HG03135 (cell line): ENCODE results near the gene LNX1.
A peak's percentile ranks its signal among the peaks of the same experiment; 100 is the strongest.

Experiments used
- ATAC-seq: cut with Tn5 transposase; IDR thresholded peaks from one replicate; pipeline ENCODE4 v1.9.1; 2021; ENCODE audit warnings: mild to moderate bottlenecking, moderate library complexity; ENCODE audit not compliant: unreplicated experiment

The LNX1 gene

DNA sequence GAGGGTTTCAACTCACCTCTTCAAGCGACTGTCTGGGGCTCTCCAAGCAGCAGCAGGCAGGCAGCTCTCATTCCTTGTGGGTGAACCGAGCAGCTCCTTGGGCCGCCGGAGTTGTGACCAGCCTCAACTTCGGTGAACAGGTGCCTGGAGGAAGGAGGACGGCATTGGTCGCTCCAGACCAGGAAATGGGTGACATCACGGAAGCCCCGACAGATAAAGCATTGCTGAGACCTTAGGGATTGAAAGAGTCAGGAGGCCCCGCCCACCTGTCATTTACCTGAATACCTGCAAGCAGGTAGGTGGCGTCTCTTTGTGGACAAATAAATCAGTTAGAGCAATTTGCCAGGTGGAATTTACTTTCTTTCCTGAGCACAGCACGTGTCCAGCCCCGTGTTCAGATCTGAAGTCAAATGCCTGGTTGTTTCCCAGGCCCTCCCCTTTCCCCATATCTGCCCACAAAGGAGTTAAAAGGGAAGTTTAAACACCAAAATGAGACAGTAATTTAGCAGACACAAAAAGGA lies at the start of gene LNX1:
Gene LNX1, minus strand, starts transcription at position 115 of the 521 bp plus-strand sequence. CDS start 17,484 bp downstream, outside the sequence.
- no peak for ATAC-seq

DNA sequence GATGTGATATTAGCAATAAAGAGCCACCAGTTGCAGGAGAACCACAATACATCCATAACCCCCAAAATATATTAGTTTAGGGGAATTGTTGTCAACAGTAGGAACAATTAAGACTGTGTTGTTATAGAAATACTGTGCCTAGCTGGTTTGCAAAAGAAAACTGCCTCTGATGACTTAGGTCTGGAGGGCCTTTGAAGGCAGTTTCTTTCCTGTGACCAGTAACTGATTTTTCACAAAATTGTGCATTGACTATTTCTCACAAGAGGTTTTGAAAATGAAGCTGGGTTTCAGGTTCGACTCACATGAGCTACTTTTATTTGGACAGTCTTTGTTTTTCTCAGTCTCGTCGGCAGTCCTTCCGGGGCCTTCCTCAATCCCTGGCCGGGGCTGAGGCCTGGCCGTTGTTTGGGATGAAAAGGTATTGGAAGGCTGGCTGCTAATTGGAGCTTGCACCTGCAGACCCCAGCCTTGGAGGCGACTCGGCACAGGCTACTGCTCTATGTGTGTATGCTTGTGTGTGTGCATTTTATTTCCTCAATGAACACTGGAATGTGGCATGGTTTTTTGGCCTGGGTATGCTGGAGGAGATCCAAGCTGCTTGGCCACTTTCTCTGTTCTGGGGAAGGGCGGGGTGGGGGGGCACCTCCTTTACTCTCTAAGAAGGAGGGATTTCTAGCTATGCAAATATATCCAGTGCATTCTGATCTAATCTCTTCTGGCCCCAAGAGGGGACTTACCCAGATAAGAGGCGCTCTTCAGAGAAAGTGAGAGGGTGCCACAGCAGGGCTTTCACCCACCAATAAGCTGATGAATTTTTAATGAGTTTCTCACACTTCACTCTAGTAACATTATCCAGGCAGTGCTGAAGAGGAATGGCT lies 49.5 kb upstream of the LNX1 start:
- peak; percentile 58 for ATAC-seq

DNA sequence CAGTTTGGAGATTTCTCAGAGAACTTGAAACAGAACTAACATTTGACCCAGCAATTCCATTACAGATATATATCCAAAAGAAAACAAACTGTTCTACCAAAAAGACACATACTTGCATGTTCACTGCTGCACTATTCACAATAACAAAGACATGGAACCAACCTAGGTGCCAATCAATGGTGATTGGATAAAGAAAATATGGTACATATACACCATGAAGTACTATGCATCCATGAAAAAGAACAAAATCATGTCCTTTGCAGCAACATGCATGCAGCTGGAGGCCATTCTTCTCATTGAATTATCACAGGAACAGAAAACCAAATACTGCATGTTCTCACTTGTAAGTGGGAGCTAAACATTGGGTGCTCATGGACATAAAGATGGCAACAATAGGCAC lies 47.6 kb upstream of the LNX1 start:
- no peak for ATAC-seq

- no peak for ATAC-seq
These were observed 46.1 kb upstream of the LNX1 start for GRCh38 chr4:53637348-53637747.

- ATAC-seq: no peak
These were observed 44.6 kb upstream of the LNX1 start for GRCh38 chr4:53635697-53636483.

DNA sequence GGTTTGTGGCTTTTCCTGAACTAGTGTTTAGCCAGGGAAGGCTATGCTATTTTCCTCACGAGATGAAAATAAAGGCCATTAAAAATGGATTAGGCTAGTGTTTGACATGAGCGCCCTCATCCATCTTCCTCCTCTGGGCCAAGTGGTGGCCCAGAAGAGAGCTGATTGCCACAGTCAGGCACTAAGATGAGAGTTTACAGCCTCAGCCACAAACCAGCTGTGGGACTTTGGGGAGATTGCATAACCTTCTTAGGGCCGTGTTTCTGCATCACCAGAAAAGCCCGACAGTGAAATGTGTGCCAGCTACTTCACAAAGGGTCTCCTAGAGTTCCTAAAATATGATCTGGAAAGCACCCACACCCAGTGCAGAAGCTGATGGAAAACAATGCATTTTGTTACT lies 42.3 kb upstream of the LNX1 start:
- ATAC-seq: no peak

DNA sequence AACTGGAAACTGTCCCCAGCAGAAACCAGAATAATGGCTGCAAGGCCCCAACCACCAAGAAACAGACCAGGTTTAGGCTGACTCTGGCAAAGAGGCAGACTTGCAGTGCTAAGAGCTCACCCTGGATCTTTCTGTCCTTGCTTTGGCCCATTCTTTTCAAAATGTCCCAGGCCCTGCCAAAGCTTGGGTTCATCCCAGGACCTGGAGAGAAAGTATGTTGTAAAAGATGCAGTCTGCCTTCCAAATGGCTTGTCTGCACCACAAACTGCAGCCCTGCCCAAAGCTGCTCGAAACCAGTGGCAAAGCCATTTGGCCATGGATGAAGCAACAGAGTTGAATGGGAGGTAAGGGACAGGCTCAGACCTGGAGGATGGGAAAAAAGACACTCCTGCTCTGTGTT lies 38.0 kb upstream of the LNX1 start:
- ATAC-seq: no peak

DNA sequence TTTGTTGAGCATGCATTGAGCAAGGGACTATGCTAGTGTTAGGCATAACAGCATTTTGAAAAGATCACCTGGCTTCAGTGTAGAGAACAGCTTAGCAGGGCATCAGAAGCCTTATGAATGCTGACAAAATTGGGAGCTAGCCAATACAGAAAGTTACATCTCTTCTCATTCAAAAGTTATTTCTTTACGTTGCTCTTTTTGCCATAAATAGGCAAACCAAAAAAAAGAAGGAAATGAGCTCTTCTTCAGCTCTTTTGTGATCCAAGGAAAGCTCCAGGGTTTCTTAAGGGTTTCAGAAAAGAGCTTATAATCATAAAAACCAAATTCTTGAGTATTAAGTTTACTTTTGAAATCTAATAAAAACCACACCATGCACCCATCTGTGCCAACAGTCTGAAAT lies 35.2 kb upstream of the LNX1 start:
- ATAC-seq: no peak

GRCh38 chr4:53625888-53626287 lies 34.6 kb upstream of the LNX1 start:
- no peak for ATAC-seq

- no peak for ATAC-seq
These were observed 31.5 kb upstream of the LNX1 start for GRCh38 chr4:53622739-53623151.

DNA sequence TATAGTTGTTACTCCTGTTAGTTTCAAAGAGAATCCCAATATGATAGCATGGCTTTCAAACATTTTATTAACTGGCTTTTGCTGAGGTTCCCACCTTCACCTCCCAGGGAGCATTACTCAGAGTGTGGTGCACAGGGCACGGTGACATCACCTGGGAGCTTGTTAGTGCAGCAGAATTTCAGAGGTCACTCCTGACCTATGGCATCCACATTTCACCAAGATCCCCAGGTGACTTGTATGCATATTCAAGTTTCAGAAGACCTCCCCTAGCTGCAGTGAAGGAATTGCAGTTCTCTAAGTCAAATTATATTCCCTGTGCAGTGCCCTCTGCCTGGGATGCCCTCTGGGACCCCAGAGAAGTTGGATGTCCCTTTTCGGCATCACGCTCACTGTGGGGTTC lies 29.7 kb upstream of the LNX1 start:
- ATAC-seq: no peak

DNA sequence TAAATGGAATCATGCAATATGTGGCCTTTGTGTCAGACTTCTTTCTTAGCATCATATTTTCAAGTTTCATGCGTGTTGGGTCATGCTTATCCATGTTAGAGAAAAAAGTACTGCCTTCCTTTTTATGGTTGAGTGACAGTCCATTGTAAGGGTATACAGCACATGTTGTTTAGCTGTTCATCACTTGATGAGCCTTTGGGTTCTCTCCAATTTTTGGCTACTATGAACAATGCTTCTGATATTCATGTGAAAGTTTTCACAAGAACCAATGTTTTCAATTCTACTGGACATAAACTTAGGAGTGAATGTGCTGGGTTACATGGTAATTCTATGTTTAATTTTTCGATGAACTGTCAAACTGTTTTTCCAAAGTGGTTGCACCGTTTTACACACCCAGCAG lies 28.1 kb upstream of the LNX1 start:
- no peak for ATAC-seq

DNA sequence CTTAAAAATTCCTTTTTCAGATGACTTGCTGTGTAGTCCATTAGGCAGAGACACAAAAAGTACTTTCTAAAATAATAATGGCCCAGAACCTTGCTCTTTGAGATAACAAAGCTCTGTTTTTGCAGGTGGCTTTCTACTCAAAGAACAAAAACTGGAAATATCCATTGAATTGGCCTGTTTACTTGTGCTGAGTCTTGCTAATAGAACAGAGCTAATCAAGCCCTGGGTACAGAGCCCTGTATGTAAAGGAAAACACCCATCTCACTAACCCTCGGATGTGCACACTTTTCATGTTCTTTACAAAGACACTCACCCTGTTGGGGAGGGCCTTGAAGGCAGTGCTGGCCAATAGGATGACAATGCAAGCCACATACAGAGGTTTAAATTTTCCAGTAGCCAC lies 27.0 kb upstream of the LNX1 start:
- no peak for ATAC-seq

DNA sequence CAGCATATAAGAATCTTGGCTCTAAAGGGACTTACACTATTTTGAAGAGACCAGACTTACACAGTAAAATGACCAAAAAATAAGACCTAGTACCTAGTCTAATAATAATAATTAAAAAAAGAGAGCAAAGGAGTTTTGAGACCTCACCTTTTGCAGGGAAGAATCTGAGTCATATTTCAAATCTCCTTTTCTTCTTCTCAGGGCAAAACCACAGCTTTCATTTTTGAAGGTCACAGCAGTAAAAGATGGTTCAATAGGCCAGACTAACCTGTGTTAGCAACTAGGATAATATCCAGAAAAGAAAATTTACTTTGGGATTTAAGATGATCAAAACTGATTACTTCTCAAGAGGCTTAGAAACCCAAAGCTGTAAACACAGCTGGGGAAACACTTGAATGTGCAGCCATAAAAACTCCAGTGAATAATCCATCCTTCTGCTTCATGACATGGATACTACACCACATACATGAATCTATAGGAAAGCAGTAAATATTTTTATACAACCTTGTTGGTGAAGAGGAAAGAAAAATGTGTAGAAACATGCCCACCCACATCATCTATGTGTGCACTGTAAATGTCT lies 25.9 kb upstream of the LNX1 start:
- no peak for ATAC-seq

DNA sequence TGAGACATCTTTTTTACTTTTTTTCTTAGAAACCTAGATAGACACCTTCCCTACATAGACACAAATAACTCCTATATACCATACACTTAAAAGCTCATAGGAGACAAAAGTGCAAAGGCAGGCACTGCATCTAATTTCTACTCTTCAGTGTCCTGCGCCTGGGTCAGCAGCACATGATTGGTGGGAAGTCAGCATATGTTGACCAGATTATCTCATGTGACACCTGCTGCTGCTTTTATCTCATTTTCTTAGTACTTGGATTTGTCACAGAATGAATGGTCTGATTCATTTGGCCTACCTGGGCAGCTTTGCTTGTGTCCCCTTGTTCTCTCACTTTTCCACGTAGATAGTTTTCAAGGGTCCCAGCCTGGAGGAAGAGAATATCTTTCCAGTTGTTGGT lies 24.9 kb upstream of the LNX1 start:
- no peak for ATAC-seq

DNA sequence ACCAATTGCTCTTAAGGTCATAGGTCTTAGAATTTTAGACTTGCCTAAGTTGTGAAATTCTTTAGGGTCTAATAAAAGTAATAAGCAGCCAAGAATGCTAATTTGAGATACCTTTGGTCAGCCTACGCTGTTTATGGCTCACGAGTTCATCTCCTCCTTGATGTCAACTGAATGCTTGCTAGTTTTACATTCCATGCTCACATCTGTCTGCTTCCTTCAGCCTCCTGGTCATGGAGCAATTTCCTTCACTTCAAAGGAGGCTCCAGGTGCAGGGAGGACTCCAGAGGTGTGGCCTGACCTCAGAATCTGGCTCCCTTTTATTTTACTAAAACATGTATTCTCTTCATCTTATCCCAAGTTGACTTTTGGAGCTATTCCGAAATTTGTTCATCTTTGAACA lies 23.3 kb upstream of the LNX1 start:
- no peak for ATAC-seq

GRCh38 chr4:53613428-53613827 lies 22.1 kb upstream of the LNX1 start:
- ATAC-seq: no peak

- ATAC-seq: no peak
These were observed 17.4 kb upstream of the LNX1 start for GRCh38 chr4:53608649-53609048.

DNA sequence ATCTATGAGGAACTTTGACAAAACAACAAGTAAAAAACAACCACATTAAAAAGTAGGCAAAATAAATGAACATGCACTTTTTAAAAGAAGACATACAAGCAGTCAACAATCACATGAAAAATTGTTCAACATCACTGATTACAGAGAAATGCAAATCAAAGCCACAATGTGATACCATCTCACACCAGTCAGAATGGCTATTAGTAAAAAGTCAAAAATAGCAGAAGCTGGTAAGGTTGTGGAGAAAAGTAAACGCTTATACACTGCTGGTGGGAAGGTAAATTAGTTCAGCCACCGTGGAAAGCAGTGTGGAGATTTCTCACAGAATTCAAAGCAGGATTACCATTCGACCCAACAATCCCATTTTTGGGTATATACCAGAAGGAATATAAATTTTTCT lies 17.0 kb upstream of the LNX1 start:
- no peak for ATAC-seq

GRCh38 chr4:53605783-53606182 lies 14.5 kb upstream of the LNX1 start:
- no peak for ATAC-seq

GRCh38 chr4:53602390-53602789 lies 11.1 kb upstream of the LNX1 start:
- ATAC-seq: no peak
